GM12864 (cell line): Measurements from ENCODE around the gene ANKRD28.
"Not testable (repeated sequence)": the region's sequence is repeated elsewhere in the genome, so short reads cannot be mapped to it uniquely, and the experiment has no call there.

Source experiments
- DNase-seq: peaks from one replicate; pipeline ENCODE4 v3.0.0-alpha.2; 2011; ENCODE audit warnings: low read depth
- H3K4me3 ChIP-seq: 2 replicates; pipeline ENCODE4 v1.5.1; 2011; ENCODE audit warnings: mild to moderate bottlenecking, low read depth, low read length, control low read depth
- CTCF ChIP-seq: IDR thresholded peaks from 2 replicates; pipeline ENCODE4 v1.5.1; 2011; ENCODE audit warnings: low read depth, mild to moderate bottlenecking, moderate library complexity, low read length, control low read depth, inconsistent platforms; ENCODE audit errors: missing control alignments

ANKRD28 gene

GRCh38 chr3:15815696-15816095 is 17.9 kb upstream of the ANKRD28 start:
- no peak for TF ChIP-seq CTCF
- H3K4me3 ChIP-seq: no peak overlapping the region
- no peak for DNase-seq

DNA sequence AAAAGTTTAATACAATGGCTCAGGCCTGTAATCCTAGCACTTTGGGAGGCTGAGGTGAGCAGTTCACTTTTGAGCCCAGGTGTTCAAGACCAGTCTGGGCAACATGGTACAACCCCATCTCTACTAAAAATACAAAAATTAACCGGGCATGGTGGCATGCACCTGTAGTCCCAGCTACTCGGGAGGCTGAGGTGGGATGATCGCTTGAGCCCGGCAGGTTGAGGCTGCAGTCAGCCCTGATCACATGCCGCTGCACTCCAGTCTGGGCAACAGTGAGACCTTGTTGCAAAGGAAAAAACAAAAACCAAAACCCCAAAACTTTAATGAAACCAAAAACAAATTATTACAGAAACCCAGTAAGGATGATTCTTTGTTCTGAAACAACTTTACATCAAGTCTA is 15.3 kb upstream of the ANKRD28 start:
- H3K4me3 ChIP-seq, DNase-seq: not testable (repeated sequence)

- TF ChIP-seq CTCF: peak; percentile 28
- H3K4me3 ChIP-seq: no peak overlapping the region
- DNase-seq: no peak
Observed at GRCh38 chr3:15812183-15812582, 14.4 kb upstream of the ANKRD28 start.

- no peak for DNase-seq
- no peak for TF ChIP-seq CTCF
- H3K4me3 ChIP-seq: no peak overlapping the region
Observed at GRCh38 chr3:15810702-15811101, 12.9 kb upstream of the ANKRD28 start.

GRCh38 chr3:15809313-15809712 is 11.5 kb upstream of the ANKRD28 start:
- TF ChIP-seq CTCF: no peak
- no peak for DNase-seq
- H3K4me3 ChIP-seq: no peak overlapping the region

- no peak overlapping the region for H3K4me3 ChIP-seq
- no peak for TF ChIP-seq CTCF
- DNase-seq: no peak
Observed at GRCh38 chr3:15808679-15809310, 11.0 kb upstream of the ANKRD28 start.

GRCh38 chr3:15805756-15806266 is 8.0 kb upstream of the ANKRD28 start:
- H3K4me3 ChIP-seq: no peak overlapping the region
- no peak for TF ChIP-seq CTCF
- DNase-seq: peak; percentile 84
